ENCODE measurements around the gene ABR. TPM values are rescaled to one million over a fixed set of nuclear protein-coding genes. Genes with fewer than 3 reads are reported as not detected.

ABR gene
- total RNA-seq, 1 donor from 2014 or later = 76.6 TPM

DNA sequence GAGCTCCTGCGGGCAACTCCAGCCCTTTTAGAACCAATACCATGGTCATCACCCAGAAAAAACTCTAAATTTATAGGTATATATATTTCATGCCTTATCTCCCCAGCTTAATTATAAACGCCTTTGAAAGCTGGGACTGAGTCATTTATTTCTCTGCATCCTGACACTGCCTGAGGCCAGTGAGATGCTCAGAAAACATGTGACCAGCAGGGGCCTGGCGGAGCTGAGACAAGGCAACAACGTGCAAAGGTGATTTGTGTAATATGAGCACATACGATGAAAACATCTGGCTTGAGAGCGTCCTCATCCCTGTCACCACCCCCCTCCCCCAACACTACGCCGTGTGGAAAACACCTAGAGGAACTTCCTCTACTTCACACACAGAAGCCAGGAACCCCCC, 222.9 kb downstream of the ABR start:
- Mint-ChIP-seq H3K27me3 (ENCODE audit: unreplicated experiment) (peaks cover 3% of the 10 kb centered on the region), H3K4me3 (ENCODE audit: unreplicated experiment) (no peak overlapping the region), H3K4me1 (ENCODE audit: unreplicated experiment) (peaks cover 17% of the 10 kb centered on the region), H3K36me3 (ENCODE audit: low read depth, unreplicated experiment) (peaks cover 9% of the 10 kb centered on the region), H3K27ac (ENCODE audit: unreplicated experiment) (no peak overlapping the region), H3K9me3 (ENCODE audit: unreplicated experiment) (no peaks in the 10 kb centered on the region)
- DNase-seq (ENCODE audit: low spot score) = no peak
- TF ChIP-seq, protein P1, sequence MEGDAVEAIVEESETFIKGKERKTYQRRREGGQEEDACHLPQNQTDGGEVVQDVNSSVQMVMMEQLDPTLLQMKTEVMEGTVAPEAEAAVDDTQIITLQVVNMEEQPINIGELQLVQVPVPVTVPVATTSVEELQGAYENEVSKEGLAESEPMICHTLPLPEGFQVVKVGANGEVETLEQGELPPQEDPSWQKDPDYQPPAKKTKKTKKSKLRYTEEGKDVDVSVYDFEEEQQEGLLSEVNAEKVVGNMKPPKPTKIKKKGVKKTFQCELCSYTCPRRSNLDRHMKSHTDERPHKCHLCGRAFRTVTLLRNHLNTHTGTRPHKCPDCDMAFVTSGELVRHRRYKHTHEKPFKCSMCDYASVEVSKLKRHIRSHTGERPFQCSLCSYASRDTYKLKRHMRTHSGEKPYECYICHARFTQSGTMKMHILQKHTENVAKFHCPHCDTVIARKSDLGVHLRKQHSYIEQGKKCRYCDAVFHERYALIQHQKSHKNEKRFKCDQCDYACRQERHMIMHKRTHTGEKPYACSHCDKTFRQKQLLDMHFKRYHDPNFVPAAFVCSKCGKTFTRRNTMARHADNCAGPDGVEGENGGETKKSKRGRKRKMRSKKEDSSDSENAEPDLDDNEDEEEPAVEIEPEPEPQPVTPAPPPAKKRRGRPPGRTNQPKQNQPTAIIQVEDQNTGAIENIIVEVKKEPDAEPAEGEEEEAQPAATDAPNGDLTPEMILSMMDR (IDR thresholded peaks at IDR 0.05; ENCODE audit: unreplicated experiment) = no peak

DNA sequence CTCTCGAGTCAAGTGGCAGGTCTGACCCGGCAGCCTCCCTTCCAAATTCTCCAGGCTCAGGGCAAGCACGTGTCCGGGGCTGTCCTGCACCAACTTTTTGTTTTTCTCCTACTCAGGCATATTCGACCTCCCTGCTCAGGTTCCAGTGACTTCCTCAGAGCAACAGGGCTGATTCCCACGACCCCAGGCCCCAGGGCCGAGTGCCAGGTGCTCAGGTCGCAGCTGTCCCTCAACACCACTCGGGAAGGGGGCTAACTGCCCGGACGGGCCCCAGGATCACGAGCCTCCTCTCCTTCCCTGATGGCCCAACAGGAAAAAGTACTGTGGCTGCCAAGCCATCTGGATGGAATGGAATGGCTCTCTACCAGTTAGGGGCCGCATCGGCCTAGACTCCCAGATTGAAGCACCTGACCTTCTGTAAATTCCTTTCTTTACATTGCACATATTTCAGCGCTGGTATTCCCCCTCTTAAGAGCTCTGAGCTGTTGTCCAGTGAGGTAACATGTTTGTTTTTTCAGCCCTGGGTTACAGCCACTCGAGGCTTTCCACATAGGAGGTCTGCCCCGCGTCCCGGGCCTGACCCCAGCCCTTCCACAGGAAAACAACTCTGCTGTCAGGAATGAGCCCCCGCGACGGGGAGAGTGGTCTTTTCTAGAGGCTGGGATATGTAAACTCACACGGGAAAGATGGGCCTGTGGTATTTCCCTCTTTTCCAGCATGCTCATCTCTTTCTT, 225.2 kb downstream of the ABR start:
- TF ChIP-seq, protein P1 (IDR thresholded peaks at IDR 0.05; ENCODE audit: unreplicated experiment) = no peak
- no peak for DNase-seq (ENCODE audit: low spot score)
- Mint-ChIP-seq H3K36me3 (ENCODE audit: low read depth, unreplicated experiment) (peaks cover 9% of the 10 kb centered on the region), H3K4me3 (ENCODE audit: unreplicated experiment) (no peak overlapping the region), H3K4me1 (ENCODE audit: unreplicated experiment) (peaks cover 27% of the 10 kb centered on the region), H3K9me3 (ENCODE audit: unreplicated experiment) (no peaks in the 10 kb centered on the region), H3K27ac (ENCODE audit: unreplicated experiment) (no peak overlapping the region), H3K27me3 (ENCODE audit: unreplicated experiment) (peaks cover 3% of the 10 kb centered on the region)

DNA sequence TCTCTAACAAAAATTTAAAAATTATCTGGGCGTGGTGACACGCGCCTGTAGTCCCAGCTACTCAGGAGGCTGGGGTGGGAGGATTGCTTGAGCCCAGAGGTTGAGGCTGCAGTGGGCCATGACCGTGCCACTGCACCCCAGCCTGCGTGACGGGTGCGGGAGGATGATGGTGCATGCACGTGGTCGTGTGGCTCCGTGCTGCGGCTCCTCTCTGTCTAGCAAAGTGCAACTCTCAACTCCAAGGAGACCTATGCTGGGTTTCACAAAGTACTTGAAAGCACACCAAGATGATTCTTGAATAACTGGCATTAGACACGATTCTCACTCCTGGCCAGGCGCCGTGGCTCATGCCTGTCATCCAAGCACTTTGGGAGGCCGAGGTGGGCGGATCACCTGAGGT, 226.0 kb downstream of the ABR start:
- Mint-ChIP-seq H3K9me3 (ENCODE audit: unreplicated experiment) (no peaks in the 10 kb centered on the region), H3K4me1 (ENCODE audit: unreplicated experiment) (peaks cover 27% of the 10 kb centered on the region)

More for the DNA sequence above, 226.0 kb downstream of the ABR start:
- TF ChIP-seq, protein P1 (IDR thresholded peaks at IDR 0.05; ENCODE audit: unreplicated experiment) = no peak
- Mint-ChIP-seq H3K27me3 (ENCODE audit: unreplicated experiment) (peaks cover 3% of the 10 kb centered on the region), H3K27ac (ENCODE audit: unreplicated experiment) (no peak overlapping the region), H3K4me3 (ENCODE audit: unreplicated experiment) (no peak overlapping the region), H3K36me3 (ENCODE audit: low read depth, unreplicated experiment) (peaks cover 9% of the 10 kb centered on the region)
- no peak for DNase-seq (ENCODE audit: low spot score)

Small RNA genes lying within 50 kb of the gene (microRNA-seq; reads per million reads assigned to microRNA genes)
- 1.6 reads per million, percentile 24 among the genes with 10 or more reads in this experiment for gene MIR3183 (ENCODE audit: unreplicated experiment)

Other genes with a start within 250 kb of the ABR start
- gene NXN, start 200.2 kb downstream of the ABR start, total RNA-seq (ENCODE audit: unreplicated experiment) = 53.9 TPM
- gene TIMM22, start 182.9 kb downstream of the ABR start, total RNA-seq (ENCODE audit: unreplicated experiment) = 17.1 TPM
- not detected for gene BHLHA9, start 90.5 kb upstream of the ABR start, total RNA-seq (ENCODE audit: unreplicated experiment)
- gene TRARG1, start 99.7 kb upstream of the ABR start, total RNA-seq (ENCODE audit: unreplicated experiment) = not detected
- gene YWHAE, start 220.2 kb upstream of the ABR start, total RNA-seq (ENCODE audit: unreplicated experiment) = 820 TPM